DMS153 treated with DMSO at 0.1 percent for 48 hours (cell line): ENCODE results near the gene PDE3B.
"Not testable (repeated sequence)": the region's sequence is repeated elsewhere in the genome, so short reads cannot be mapped to it uniquely, and the experiment has no call there.

Source experiments
- DNase-seq: peaks from one replicate; lab custom pipeline; 2025; ENCODE audit not compliant: unreplicated experiment; lab: John Stamatoyannopoulos, UW

PDE3B gene

DNA sequence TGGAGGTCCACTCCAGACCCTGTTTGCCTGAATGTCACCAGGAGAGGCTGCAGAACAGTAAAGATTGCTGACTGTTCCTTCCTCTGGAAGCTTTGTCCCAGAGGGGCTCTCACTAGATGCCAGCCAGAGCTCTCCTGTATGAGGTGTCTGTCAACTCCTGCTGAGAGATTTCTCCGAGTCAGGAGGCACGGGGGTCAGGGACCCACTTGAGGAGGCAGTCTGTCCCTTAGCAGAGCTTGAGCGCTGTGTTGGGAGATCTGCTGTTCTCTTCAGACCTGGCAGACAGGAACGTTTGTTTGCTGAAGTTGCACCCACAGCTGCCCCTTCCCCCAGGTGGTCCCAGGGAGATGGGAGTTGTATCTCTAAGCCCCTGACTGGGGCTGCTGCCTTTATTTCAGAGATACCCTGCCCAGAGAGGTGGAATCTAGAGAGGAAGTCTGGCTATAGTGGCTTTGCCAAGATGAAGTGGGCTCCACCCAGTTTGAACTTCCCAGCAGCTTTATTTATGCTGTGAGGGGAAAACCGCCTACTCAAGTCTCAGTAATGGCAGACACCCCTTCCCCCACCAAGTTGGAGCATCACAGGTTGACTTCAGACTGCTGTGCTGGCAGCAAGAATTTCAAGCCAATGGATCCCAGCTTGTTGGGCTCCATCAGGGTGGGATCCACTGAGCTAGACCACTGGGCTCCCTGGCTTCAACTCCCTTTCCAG, 99.4 kb downstream of the PDE3B start:
- no peak for DNase-seq

DNA sequence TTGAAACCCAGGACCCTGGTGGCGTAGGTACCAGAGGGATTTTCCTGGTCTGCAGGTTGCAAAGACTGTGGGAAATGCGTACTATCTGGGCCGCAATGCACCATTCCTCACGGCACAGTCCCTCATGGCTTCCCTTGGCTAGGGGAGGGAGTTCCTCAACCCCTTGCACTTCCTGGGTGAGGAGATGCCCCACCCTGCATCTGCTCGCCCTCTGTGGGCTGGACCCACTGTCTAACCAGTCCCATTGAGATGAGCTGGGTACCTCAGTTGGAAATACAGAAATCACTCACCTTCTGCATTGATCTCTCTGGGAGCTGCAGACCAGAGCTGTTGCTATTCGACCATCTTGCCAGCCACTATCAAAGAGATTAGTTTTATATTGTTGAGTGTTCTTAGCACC, 100.1 kb downstream of the PDE3B start:
- not testable (repeated sequence) for DNase-seq

DNA sequence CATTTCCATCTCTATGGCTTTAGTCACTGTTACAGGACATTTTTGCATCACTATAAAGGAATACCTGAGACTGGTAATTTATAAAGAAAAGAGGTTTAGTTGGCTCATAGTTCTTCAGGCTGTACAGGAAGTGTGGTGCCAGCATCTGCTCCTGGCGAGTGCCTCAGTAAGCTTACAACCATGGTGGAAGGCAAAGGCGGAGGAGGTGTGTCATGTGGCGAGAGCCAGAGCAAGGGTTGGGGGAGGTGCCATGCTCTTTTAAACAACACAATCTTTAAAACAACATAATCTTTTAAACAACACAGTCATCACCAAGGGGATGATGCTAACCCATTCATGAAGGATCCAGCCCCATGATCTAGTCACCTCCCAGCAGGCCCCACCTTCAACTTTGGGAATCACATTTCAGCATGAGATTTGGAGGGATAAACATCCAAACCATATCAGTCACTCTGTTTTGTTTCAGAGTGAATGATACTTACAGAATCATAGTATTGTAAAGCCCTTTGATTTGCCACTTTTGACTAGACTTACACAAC, 103.3 kb downstream of the PDE3B start:
- no peak for DNase-seq

DNA sequence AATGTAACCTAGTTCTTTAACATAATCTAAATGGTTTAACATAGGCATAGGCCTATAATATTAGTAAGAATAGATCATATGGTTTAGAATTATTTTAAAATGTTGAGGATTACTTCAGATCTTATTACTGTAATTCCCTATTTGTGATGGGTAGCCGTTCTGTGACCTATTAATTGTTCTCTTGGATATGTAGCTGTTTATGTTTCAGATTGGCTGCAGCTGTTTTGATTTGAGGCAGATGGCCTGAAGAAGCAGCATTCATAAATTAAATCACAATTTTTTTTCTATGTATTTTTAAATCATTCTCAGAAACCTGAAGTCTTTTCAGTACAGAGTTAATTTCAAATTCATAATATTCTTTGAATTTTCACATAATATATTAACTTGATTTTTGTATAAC, 104.5 kb downstream of the PDE3B start:
- no peak for DNase-seq

DNA sequence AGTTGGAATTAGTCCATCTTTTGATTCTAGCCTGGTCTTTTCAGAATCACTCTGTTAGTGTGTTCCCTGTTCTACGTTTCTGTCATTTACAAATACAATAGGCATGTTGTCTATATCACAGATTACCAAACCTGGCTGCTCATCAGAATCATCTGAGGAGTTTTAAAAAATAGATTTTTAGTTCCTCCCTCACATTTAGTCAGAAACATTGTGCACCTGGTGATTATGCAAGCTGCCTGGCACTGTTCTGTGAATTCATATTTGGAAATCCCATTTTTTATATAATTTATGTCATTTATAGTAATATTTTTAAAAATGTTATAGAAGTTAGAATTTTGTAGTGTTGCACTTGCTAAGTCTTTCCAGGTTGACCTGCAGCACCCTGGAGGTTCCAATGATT, 107.3 kb downstream of the PDE3B start:
- no peak for DNase-seq

DNA sequence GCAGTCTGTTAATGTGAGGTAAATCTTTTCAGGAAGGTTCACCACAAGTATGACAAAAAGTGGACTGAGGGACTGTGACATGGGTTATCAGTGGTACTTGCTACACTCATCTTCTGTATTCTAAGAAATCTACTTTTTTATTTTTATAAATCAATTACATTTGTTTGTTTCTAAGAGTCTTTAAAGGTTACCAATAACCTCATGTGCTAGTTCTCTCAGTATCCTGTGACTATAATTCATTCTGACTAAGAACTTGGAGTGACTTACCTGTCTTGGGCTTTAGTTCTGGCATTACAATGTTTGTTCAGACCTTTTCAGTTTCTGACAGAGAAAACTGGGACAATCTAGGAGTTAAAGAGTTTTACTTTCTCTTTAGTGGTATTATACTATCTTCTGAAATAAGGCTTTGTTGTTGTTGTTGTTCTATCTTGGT, 108.4 kb downstream of the PDE3B start:
- no peak for DNase-seq

DNA sequence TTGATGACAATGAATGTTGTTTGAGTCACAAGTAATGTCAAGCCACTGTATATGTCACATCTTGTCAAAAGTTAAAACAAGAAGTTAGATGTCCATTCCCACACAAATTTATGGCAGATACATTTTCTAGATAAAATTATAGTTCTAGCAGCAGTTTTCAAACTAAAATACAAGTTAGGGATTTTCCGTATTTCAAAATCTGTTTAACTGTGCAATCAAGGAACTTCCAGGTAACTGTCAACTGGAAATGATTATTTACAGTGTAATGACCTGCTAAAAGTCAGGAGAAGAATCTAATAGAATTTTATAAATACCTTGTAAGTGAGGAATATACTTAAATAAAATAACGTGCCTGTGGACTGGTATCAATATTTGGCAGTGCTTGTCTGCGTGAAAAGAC, 111.5 kb downstream of the PDE3B start:
- DNase-seq, result no peak

DNA sequence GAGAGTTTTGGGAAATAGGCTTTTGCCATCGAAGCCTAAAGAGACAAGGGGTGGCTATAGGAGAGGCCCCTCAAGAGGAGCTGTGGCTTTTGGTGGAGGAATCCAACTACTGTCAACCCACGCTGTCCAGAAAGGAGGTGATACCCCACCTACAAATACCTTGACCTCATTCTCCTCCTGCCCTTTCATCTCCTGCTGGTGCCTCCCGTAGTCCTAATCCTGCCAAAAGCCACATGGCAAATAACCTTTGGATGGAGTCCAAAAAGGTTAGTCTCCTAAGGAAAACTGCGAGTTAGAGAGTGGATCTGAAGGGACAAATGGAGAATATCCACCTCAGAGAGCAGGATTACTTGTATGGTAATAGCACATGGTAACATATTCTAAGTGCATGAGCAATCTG, 112.7 kb downstream of the PDE3B start:
- DNase-seq, result no peak

DNA sequence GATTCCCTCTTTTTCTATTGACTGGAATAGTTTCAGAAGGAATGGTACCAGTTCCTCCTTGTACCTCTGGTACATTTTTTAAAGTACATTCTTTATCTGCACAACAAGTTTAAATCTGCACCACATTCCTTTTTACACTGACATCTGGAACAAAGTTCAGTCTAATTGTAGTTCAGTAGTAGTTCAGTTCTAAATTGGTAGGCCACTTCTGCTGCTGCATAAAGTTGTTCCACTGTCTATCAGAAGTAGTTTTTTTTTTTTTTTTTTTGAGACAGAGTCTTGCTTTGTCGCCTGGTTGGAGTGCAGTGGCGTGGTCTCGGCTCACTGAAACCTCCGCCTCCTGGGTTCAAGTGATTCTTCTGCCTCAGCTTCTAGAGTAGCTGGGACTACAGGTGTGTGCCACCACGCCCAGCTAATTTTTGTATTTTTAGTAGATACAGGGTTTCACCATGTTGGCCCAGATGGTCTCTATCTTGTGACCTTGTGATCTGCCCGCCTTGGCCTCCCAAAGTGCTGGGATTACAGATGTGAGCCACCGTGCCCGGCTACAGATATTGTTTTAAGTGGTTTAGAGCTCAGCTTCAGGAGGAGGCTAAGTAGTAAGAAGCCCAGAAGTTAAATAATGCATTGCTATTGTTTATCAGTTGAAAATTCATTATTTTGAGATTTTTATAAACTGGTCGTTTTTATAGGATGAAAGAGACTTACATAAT, 115.9 kb downstream of the PDE3B start:
- DNase-seq, result not testable (repeated sequence)

DNA sequence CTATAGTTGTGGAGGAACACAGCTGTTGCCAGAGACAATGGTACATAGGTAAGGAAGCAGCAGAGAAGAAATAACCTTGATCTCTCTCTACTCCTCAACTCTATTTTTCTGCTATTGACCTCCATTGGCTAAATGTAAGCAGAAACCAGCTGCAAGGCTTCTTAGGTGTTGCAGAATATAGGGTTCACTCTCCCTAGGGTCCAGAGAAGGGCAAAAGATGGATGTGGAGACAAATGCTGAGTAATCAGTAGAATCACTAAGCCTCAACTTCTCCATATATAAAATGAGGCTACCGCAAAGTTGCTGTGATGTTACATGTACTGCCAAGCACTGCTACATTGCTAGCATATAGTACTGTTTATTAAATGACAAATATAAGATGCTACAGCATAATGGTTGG, 120.6 kb downstream of the PDE3B start:
- DNase-seq, result no peak

DNA sequence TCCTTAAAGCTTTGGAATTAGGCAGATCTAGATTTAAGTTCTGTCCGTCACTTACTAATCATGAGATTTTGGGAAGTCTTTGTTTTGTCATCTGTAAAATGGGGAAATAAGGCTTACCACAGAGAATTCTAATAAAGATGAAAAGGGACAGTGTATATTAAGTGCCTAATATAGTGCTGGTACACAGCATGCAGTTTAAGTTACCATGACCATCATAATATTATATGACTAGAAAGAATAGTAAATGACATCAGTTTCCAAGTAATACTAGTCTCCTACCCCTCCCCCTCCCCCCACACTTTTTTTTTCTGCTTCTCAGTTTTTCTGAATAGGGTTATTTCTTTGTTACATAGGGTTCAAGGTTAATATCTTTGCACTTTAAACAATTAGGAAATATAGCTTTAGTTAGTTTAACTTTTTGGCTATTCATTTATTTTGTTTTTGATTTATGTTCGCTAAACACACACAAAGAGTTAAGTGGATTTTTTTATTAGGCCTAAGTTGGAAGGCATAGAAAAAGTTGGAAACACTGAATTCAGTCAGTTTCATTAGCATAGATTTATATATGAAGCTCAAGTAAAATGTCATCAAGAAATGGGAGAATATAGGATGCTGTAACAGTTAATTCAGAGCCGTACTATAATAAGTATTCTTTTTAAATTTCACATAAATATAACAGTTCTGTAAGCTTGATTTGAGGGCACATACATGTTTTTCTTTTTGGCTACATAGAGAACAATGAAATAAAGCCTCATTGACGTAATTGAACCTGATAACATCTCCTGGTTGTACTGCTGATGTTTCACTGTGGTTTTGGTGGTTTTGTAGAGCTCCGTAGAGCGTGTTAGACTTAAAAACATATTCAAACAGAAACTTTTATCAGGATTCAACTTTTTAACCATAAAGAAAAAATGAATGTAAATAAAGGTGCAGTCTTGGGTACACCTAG, 121.2 kb downstream of the PDE3B start:
- no peak for DNase-seq

DNA sequence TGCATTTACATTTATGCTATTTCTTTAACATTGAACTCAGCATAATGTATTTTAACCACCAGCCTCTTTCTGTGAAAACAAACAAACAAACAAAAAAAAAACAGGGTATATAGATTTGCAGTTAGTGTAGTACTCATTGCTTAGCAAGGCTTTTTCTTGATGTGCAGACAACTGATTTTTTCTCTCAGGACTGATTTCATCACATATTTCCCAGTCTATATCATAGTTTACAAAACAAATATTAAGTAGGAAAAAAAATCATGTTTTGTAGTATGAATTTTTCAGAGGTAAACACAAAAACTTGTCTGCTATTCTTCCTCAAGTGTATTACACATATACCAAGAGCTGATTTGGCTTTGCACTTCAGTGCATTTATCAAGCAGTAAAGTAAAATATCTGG, 123.0 kb downstream of the PDE3B start:
- no peak for DNase-seq

DNA sequence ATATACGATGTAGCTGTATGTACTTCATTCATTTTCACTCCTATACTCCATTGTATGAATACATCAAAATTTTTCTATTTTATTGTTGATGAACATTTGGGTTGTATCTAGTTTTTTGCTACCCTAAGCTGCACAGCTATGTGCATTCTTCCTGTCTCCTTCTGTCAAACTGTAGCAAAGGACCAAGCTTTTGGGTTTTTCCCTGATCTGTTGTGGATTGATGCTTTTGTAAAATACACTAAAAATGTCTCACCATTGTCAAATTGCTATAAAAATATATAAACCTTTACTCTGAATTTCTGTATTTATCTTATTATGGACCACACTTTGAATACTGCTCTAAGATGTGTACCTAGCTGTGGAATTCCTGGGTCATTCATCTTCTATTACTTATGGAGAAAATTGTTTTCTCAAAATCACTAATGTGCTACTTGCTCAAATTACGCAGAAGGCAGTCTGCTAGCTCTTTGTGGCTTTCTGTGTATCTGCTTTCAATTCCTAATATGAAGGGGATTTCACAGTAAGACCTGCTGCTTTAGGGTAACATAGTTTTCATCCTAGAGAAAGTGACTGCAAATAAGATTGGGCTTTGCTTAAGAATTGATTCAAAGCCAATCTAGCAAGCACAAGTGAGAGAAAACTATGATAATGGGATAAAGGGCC, 125.1 kb downstream of the PDE3B start:
- no peak for DNase-seq

DNA sequence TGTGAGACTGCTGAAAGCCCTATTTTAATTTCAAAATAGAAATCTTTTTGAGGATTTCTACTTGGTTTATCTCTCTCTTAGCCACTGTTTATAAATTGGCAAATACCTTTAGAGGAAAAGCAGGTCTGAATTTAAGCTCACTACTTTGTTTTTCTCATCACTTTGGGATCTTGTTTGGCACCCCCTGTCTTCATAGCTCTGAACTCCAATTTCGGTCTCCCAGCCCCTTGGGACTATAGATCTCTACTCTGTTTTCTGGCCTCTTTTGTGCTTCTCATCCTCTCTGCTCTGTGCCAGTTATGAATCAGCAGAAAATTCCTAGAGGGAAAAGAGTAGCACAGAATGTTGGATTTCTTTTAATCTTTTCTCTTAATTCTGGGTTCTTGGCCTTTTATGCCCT, 130.2 kb downstream of the PDE3B start:
- DNase-seq, result no peak

DNA sequence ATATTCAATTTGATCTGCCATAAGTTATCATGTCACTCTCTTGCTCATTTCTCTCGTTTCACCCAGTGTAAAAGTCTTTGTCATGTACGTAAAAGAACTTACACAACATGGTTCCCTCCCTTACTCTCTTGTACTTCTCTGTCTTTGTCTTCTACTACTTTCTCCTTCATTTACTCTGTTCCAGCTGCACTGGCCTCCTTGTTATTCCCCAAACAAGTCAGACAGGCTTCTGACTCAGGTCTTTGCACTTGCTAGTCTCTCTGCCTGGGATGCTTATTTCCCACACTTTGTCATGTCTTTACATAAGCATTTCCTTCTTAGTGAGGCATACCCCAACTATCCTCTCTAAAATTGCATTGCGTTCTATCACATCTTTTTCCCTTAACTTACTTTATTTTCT, 131.1 kb downstream of the PDE3B start:
- no peak for DNase-seq

DNA sequence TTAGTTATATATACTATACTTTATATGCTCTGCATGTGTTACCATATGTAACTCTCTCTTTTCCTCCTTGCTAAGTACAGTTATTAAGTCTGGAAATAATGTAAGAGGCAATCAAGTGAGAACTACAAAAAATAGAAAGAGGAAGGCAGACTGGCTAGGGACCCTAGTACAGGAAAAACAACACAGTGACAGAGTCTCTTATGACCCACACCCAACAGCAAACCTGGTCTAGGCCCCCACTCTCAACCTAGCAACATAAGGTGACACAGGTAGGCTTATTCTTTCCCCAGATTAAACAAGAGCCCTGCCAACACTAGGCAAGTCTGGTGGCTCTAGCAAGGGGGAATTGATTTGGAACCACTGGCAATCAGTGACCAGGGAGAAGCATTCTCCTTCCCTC, 132.3 kb downstream of the PDE3B start:
- no peak for DNase-seq

DNA sequence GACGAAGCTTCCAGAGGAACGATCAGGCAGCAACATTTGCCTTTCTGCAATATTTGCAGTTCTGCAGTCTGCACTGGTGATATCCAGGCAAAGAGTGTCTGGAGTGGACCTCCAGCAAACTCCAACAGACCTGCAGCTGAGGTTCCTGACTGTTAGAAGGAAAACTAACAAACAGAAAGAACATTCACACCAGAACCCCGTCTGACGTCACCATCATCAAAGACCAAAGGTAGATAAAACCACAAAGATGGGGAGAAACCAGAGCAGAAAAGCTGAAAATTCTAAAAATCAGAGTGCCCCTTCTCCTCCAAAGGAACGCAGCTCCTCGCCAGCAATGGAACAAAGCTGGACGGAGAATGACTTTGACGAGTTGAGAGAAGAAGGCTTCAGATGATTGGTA, 134.9 kb downstream of the PDE3B start:
- not testable (repeated sequence) for DNase-seq

DNA sequence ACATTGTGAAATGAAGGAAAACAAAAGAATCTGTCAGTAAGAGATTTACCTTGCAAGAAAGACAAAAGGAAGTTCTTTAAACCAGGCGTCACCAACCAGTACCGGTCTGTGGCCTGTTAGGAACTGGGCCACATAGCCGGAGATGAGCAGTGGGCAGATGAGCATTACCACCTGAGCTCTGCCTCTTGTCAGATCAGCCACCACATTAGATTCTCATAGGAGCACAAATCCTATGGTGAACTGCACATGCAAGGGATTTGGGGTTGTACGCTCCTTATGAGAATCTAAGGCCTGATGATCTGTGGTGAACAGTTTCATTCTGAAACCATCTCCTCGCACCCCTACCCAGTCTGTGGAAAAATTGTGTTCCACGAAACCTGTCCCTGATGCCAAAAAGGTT, 140.2 kb downstream of the PDE3B start:
- no peak for DNase-seq

DNA sequence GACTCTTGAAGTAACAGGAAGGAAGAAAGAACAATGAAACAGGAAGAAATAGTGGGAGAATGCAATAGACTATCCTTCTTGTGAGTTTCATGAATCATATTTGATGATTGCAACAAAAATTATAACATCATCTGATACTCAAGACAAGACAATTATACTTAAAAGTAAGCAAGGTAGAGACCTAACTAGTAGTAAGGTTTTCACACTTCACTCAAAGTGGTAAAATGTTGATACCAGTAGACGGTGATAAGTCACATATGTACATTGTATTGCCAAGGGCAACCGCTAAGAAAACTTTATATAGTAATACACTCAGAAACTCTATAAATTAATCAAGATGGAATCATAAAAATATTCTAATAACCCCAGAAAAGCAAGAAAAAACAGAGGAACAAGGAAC, 140.6 kb downstream of the PDE3B start:
- DNase-seq, result no peak

DNA sequence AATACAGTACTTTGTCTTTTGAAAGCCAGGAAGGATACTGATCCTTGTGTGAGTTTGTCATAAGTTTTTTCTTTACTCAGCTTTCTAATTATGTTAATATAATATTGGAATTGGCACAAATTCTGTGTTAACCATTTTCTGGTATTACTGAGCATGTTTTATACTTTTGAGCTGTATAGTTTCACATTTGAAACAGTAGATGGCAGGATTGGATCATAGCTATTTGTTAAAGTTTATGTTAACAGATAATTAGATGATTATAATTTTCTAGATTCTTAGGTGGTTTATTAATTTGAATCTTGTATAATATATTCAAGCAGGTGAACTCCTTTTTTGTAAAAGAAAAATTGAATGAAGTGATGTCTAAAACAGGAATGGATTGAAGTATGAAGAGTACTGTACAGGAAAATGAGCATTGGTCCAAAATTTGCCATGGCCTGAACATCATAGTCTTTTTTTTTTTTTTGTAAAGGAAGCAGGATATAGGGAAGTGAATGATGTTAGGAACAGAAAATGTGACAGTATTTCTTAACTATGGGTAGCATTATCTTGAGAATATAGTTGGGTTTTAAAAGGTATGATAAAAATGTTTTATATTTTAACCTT, 146.4 kb downstream of the PDE3B start:
- DNase-seq, result peak; percentile 14
